Activated CD4-positive, alpha-beta T cell treated with anti-CD3 and anti-CD28 coated beads, Interleukin-2, amount 50 U/mL, for 16 hours (primary cell): Measurements from ENCODE around the gene ZNF217.
A peak's percentile ranks its signal among the peaks of the same experiment; 100 is the strongest.
"Not testable (repeated sequence)": the region's sequence is repeated elsewhere in the genome, so short reads cannot be mapped to it uniquely, and the experiment has no call there.

Experiments
- DNase-seq: peaks from one replicate; pipeline ENCODE4 v3.0.0-alpha.2; 2020

ZNF217 gene

DNA sequence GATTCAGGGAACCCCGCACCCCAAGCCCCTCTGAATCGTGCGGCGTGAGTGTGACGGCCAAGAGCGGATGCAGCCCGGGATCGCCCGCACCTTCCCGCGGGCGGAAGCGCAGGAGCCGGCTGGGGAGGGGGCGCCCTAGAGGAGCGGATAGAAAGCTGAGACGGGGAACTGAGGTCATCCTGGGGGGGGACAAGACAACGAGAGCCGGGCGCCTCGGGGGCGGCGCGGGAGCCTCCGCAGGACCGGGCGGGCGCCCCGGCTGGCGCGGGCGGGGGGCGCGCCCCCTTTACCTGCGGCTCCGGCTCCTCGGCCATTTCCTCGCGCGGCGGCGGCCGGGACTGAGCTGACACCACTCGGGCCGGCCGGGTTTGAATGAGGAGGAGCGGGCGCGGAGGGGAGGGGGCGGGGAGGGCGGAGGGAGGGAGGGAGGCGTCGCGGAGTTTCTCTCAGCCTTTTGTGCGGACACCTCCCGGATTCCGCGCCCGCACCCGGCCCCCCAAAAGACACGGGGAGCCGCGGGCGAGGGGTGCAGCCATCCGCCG, at the start of gene ZNF217:
Gene ZNF217 (minus strand): TSS at position 374 of the 542 bp plus-strand sequence. CDS start 11,013 bp downstream, outside the sequence.
- DNase-seq = peak; percentile 80

DNA sequence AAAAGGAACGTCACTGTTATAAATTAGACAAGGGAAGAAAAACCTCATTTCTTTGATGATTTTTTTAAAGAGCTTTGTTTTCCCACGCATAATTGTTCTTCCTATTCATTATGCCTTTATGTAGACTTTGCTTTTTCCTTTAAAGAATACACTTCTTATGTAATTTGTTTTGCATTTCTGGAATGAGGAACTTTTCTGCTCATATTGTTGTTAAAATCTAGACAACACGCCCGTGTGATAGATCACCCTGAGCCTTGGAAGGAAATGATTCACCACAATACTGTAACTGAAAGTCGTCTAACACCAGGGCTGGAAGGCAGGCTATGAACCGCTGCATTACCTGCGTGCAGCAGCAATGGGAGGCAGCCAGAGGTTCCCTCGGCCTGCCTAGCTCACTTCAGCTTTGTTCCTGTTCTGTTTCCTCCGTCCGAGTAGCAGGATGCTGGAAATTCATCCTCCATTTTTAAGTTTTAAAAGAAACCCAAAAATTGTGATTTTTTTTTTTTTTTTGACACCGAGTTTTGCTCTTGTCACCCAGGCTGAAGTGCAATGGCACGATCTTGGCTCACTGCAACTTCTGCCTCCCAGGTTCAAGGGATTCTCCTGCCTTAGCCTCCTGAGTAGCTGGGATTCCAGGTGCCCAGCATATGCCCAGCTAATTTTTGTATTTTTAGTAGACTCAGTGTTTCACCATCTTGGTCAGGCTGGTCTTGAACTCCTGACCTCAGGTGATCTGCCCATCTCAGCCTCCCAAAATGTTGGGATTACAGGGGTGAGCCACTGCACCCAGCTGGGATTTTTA, 49.6 kb upstream of the ZNF217 start:
- peak; percentile 93 for DNase-seq

DNA sequence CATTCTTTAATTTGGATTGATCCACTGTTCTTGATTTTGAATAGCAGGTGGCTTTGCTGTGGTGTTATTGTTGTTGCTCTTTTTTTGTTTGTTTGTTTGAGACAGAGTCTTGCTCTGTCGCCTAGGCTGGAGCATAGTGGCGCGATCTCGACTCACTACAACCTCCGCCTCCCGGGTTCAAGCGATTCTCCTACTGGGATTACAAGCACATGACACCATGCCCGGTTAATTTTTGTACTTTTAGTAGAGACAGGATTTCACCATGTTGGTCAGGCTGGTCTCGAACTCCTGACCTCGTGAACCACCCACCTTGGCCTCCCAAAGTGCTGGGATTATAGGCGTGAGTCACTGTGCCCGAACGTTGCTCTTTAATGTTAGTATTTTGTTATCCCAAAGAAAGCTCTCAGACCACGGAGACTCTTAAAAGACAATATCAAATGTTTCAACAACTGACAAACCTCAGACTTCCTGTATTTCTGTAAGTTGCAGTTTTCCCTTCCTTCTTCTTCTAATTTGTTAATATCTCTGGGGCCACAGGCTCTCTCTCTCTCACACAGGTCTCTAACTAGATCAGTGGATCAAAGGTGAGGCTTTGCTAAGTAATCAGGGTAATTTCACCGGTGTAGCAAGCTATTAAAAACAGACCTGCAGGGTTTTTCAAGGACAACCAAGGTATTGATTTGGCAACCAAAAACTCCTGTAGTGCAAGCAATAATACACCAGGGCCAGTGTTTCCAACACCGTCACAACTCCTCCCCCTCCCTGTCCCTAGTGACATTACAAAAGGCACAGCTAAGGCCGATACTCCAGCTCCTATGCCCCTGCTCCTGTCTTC, 48.8 kb upstream of the ZNF217 start:
- DNase-seq = peak; percentile 81

DNA sequence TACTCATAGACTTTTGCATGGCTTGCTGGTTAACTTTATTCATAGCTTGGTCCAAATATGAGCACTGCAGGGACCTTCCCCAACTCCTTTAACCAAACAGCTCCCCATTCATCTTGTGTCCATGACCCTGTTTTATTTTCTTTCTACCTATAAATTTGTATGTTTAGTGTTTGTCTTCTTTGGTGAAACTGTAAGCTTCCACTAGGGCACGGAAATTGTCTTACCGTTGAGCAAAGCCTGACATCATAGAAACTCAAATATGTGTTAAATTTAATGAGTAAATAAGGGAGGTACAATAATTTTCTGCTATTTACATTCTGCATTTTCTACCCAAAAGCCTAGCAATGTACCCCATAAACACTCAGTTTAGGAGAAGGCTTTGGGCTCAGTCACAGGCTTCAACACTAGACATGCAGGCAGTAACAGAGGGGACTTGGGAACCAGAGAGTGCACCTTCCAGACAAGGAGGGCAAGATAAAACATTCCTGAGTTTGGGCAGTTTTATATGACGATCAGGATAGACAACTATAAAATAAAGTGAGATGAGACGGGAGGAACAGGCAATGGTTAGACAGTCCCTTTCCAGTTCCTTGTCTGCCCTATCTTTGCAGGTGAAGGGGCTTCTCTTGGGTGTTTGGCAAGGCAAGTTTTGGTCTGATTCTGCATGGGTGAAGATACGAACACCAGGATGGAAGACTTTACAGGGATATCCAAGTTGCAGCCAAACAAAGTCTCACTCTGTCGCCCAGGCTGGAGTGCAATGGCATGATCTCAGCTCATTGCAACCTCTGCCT, 46.2 kb upstream of the ZNF217 start:
- DNase-seq = no peak

DNA sequence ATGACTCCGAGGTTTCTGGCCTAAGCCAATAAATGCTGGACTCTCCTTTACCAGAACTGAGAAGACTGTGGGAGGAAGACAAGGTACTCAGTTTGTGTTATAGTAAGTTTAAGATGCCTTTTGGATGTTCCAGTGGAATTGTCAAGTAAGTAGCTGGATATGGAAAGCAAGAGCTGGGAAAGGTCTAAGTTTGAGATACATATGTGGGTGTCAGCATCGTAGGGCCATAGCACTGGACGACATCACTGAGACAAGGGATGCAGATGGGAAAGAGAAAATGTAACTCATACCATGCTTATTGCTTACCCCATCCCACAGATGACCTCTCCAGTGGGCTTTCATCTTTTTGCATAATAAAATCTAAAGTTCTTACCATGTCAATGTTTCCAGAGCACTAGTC, 45.5 kb upstream of the ZNF217 start:
- no peak for DNase-seq

DNA sequence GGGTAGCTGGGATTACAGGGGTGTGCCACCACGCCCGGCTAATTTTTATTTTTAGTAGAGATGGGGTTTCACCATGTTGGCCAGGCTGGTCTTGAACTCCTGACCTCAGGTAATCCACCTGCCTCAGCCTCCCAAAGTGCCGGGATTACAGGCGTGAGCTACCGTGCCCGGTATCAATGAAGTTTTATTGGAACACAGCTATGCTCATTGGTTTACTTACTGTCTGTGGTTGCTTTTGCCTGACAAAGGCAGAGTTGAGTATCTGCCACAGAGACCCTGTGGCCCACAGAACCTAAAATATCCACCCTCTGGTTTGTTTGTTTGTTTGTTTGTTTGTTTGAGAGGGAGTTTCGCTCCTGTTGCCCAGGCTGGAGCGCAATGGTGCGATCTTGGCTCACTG, 43.7 kb upstream of the ZNF217 start:
- DNase-seq = not testable (repeated sequence)

DNA sequence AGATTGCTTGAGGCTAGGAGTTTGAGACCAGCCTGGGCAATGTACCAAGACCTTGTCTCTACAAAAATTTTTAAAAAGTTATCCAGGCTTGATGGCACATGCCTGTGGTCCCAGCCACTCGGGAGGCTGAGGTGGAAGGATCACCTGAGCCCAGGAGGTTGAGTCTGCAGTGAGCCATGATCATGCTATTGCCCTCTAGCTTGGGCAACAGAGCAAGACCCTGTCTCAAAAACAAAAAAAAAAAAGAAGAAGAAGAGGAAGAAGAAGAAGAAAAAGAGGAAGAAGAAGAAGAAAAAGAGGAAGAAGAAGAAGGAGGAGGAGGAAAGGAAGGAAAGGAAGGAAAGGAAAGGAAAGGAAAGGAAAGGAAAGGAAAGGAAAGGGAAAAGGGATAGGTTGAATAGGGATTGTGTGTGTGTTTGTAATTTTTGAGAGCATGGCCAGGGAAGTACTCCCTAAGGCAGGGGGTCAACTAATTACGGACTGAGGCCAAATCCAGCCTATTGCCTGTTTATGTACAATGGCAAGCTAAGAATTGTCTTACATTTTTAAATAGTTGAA, 43.0 kb upstream of the ZNF217 start:
- DNase-seq = no peak

DNA sequence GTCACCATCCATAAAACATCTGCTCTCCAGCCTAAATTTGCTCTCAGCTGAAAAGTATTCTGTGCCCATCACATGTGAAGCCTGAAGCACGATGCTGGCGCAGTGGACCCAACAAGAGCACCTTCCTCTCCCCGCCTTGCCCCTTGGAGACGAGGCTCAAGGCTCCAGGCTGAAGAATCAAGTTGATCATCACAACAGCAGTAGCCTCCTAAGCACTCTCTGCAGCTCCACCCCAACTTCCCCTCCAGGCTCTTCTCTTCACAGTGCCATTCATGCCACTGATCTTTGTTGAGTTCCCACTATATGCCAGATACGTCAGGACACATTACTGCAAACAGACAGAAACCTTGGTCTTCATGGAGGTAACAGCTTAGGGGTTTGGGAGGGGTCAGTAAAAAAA, 41.6 kb upstream of the ZNF217 start:
- DNase-seq = no peak

DNA sequence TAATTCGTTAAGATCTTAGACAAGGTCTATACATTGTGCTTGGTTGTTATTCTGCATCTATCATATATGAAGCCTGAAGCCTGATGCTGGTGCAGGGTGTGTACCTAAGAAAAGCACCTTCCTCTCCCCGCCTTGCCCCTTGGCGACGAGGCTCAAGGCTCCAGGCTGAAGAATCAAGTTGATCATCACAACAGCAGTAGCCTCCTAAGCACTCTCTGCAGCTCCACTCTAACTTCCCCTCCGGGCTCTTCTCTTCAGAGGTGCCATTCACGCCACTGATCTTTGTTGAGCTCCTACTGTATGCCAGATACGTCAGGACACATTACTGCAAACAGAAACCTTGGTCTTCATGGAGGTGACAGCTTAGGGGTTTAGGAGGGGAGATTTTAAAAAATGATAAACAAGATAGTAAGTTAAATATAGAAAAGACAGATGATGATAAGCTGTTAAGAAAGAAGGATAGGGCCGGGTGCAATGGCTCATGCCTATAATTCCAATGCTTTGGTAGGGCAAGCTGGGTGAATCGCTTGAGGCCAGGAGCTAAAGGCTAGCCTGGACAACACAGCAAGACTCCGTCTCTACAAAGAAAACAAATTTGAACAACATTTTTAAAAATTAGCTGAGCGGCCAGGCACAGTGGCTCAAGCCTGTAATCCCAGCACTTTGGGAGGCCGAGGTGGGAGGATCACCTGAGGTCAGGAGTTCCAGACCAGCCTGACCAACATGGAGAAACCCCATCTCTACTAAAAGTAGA, 38.4 kb upstream of the ZNF217 start:
- DNase-seq = no peak

DNA sequence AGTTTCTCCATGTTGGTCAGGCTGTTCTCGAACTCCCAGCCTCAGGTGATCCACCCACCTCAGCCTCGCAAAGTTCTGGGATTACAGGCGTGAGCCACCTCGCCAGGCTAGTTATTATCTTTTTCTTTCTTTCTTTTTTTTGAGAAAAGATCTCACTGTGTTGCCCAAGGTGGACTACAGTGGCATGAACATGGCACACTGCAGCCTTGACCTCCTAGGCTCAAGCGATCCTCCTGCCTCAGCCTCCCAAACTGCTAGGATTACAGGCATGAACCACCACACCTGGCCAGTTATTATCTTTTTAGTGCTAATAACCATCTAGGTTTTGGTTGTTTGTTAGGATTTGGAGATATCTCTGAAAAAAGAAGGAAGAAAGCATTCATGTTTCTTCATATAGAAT, 35.8 kb upstream of the ZNF217 start:
- DNase-seq = no peak

DNA sequence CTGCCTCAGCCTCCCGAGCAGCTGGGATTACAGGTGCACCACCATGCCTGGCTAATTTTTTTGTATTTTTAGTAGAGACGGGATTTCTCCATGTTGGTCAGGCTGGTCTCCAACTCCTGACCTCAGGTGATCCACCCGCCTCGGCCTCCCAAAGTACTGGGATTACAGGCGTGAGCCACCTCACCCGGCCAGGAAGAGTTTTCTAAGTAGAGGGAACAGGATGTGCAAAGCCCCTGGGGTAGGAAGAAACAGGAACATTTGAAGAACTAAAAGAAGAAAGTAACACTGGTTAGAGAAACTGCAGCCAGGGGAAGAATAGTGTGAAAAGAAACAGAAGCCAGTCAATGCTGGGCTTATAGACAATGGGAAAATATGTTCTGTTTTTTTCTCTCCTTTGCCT, 35.1 kb upstream of the ZNF217 start:
- DNase-seq = not testable (repeated sequence)

DNA sequence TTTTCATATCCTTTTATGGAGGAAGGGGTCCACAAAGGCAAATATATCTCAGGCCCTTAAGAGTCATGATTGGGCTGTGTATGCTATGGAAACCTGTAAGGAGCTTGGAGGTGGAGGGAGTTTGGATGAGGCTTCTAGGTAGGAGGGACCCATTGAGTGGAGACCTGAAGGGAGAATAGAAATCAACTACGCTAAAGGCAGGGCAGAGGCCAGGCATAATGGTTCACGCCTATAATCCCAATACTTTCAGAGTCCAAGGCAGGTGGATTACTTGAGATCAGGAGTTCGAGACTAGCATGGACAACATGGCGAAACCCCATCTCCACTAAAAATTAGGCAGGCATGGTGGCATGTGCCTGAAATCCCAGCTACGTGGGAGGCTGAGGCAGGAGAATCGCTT, 34.4 kb upstream of the ZNF217 start:
- no peak for DNase-seq

DNA sequence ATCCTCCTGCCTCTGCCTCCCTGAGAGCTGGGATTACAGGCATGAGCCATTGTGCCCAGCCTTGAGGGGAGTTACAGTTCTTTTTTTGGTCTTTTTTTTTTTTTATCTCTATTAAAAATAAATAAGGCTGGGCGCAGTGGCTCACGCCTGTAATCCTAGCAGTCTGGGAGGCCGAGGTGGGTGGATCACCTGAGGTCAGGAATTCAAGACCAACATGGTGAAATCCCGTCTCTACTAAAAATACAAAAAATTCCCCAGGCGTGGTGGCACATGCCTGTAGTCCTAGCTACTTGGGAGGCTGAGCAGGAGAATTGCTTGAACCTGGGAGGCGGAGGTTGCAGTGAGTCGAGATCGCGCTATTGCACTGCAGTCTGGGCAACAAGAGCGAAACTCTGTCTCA, 33.4 kb upstream of the ZNF217 start:
- not testable (repeated sequence) for DNase-seq

DNA sequence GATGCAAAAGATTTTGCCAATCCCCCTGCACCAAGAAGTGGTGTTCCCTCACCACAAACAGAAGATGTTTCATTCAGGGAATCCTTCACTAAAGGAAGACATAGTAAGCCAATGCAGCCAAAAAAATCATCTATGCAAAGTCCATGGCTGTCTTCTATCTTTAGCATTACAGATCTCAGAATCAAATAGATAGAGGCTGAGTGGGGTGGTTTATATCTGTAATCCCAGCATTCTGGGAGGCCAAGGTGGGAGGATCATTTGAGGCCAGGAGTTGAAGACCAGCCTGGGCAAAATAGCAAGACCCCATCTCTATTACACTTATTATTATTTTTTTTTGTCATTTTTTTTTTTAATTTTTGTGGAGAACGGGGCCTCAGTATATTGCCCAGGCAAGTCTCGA, 32.9 kb upstream of the ZNF217 start:
- DNase-seq = no peak

DNA sequence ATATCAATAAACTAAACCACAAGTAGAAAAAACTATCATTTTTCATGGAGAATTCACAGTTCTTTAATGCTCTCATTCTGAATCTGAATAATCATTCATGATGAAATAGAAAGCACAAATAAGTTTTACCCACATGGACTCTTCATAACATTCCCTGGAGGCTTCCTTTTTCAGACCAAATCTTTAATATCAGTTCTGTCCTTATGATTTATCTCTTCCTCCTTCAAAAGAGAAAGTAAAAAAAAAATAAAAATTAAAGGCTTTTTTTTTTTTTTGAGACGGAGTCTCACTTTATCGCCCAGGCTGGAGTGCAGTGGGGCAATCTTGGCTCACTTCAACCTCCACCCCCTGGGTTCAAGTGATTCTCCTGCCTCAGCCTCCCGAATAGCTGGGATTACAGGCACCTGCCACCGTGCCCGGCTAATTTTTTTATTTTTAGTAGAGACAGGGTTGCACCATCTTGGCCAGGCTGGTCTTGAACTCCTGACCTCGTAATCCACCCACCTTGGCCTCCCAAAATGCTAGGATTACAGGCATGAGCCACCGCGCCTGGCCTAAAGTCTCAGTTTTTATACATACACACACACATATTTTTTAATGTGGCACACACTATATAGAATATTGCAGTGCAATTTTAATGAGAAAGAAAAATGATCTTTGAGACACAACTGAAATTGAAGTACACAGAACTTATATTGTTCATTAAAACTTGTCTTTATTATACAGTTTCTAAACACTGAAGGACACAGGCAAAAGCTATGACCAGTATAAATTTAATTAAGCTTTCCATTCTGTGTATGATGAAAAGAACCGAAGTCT, 31.9 kb upstream of the ZNF217 start:
- no peak for DNase-seq

DNA sequence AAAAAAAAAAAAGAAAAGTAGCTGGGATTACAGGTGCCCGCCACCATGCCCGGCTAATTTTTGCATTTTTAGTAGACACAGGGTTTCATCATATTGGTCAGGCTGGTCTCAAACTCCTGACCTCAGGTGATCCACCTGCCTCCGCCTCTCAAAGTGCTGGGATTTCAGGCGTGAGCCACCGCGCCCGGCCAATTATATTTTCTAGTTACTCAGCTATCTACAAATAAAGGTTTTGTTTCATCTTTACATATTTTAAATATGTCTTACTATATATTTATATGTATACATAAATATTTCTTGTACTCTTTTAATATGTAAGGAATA, 31.2 kb upstream of the ZNF217 start:
- not testable (repeated sequence) for DNase-seq

DNA sequence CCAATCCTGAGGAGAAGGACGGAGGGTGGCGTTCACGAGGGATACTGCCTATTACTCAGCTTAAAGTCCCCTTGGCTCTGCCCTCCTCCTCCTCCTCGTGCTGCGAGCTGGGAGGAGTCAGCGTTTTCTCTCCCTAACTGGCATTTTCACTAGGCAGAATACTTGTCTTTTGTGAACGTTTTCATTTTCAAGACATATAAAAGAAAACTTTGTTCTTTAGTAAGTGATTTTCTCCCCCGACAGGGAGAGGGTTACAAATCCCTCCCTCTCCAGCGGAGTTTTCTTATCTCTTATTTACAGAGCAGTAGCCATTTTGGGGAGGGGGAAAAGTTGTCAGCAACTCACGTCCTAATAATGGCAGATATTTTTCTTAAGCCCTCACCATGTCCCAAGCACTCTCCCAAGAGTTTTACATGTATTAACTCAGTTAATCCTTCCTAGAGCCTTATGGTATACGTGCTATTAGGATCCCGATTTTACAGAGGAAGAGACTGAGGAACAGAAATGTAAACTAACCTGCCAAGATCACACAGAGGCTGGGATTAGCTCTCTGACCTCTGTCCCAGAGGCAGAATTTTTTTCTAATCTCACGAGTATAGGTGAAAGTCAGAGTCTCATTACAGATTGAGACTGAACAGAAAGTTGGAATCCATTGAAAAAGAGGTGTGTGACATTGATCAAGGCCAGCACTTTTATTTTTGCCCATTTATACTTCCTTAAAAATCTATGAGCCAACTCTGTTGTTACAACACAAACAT, 30.0 kb upstream of the ZNF217 start:
- DNase-seq = peak; percentile 68

DNA sequence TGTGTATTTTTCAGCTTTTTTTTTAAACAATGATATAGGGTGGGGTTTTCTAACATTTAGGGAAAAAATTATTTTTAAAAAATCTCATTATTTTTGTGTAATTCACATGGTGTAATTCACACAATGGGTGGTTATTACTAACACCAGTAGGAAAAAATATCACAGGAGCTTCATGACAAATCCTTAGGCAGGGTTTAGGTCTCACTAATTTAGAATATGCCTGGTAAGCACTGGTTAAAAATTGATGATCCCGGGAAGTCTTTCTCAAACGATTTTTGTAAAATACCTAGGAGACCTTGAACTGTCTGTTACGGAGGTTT, 29.5 kb upstream of the ZNF217 start:
- DNase-seq = no peak

DNA sequence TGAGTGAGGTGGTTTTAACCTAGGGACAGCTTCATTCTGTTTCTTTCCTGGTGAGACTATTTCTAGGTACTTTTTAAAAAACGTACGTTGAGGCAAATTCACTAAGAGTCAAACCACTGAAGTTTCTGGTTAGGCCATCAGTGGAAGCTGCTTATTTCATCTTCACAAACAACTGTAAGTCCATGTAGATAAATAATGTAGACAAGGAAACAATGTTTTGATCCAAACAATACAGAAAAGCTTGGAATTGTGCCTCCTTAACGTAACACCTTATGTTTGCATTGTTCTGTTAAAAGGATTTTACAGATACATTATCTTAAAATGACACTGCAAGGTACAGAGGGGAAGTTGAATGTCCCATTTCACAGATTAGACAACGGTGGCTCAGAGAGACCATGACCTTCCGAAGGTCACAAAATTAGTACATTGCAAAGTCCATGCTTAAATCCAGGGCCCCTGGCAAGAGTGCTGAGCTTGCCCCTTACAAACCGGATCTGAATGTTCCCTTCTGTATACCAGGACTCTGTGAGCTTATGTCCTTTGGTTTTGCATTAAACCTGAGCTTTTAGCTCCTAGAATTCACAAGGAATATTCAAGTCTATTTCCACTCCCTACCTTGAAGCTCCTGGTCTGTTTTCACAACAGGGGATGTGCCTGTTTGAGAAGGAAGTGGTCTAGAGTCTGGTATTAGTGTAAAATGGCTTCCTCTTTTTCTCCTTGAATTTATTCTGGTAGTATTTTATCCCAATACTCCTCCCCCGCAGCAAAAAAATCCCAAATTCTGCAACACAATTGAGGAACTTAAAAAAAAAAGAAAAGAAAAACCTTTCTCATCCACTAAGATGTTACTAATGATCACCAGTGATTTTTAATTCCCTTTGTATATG, 28.9 kb upstream of the ZNF217 start:
- peak; percentile 37 for DNase-seq
